HEK293 (cell line): ENCODE data around the gene TAF1B.

ENCODE experiments used
- CTCF ChIA-PET: fragments of 350-600 bp; formaldehyde crosslinking; extraction: SDS; loops from one replicate; lab custom pipeline; 2021; ENCODE audit warnings: antibody characterized with exemption; lab: Yijun Ruan, JAX
- POLR2A ChIA-PET: fragments of 300-600 bp; formaldehyde crosslinking; extraction: SDS; loops from one replicate; lab custom pipeline; 2020; ENCODE audit warnings: antibody characterized with exemption, inconsistent platforms; lab: Yijun Ruan, JAX
- H3K27ac ChIP-seq: fragments of 200-500 bp; sonication (Bioruptor generic); 2 replicates; pipeline ENCODE4 v1.5.1; 2014; ENCODE audit warnings: low read depth, low read length, control low read depth, inconsistent platforms; ENCODE audit errors: extremely low read depth
- H3K36me3 ChIP-seq, 2 experiments: fragments of 200-500 bp in 1 of 2; sonication (Bioruptor generic) in 1 of 2; 1 replicate in 1 of 2; 2 replicates in 1 of 2; pipeline ENCODE4 v1.5.1; 2014 to 2017; ENCODE audit warnings: inconsistent platforms in 2 of 2, low read length in 2 of 2; ENCODE audit not compliant: control insufficient read depth in 2 of 2, insufficient read depth in 1 of 2
- H3K4me1 ChIP-seq: fragments of 200-500 bp; sonication (Bioruptor generic); 2 replicates; pipeline ENCODE4 v1.5.1; 2014; ENCODE audit warnings: mild to moderate bottlenecking, low read length, inconsistent platforms; ENCODE audit not compliant: control insufficient read depth, insufficient read depth
- H3K4me3 ChIP-seq: 2 replicates; pipeline ENCODE4 v1.5.1; 2011; ENCODE audit warnings: low read depth, mild to moderate bottlenecking, control low read depth, low read length, moderate library complexity
- H3K9me3 ChIP-seq: fragments of 200-500 bp; sonication (Bioruptor generic); 2 replicates; pipeline ENCODE4 v1.5.1; 2014; ENCODE audit warnings: low read depth, low read length, inconsistent platforms; ENCODE audit not compliant: control insufficient read depth, insufficient read depth
- GLI4 ChIP-seq: fragments of 450-650 bp; formaldehyde crosslinking; IDR thresholded peaks from 2 replicates; pipeline ENCODE4 v1.5.1; 2016; ENCODE audit warnings: missing biosample characterization, missing genetic modification characterization
- KLF7 ChIP-seq: fragments of 450-650 bp; formaldehyde crosslinking; IDR thresholded peaks from 2 replicates; pipeline ENCODE4 v1.5.1; 2016; ENCODE audit warnings: missing biosample characterization, missing genetic modification characterization, borderline replicate concordance
- KLF8 ChIP-seq: fragments of 450-650 bp; formaldehyde crosslinking; IDR thresholded peaks from 2 replicates; pipeline ENCODE4 v1.5.1; 2016; ENCODE audit warnings: missing biosample characterization, missing genetic modification characterization
- MYNN ChIP-seq: fragments of 450-650 bp; formaldehyde crosslinking; IDR thresholded peaks from 2 replicates; pipeline ENCODE4 v1.5.1; 2016; ENCODE audit warnings: missing biosample characterization, missing genetic modification characterization, borderline replicate concordance
- PRDM6 ChIP-seq: fragments of 450-650 bp; formaldehyde crosslinking; IDR thresholded peaks from 2 replicates; pipeline ENCODE4 v1.5.1; 2017; ENCODE audit warnings: missing biosample characterization, missing genetic modification characterization
- SALL2 ChIP-seq: fragments of 450-650 bp; formaldehyde crosslinking; IDR thresholded peaks from 2 replicates; pipeline ENCODE4 v1.5.0; 2017; ENCODE audit warnings: missing biosample characterization, mild to moderate bottlenecking, missing genetic modification characterization, borderline replicate concordance
- SP3 ChIP-seq: fragments of 450-650 bp; formaldehyde crosslinking; IDR thresholded peaks from 2 replicates; pipeline ENCODE4 v1.5.1; 2016; ENCODE audit warnings: missing biosample characterization, missing genetic modification characterization
- SP7 ChIP-seq: fragments of 450-650 bp; formaldehyde crosslinking; IDR thresholded peaks from 2 replicates; pipeline ENCODE4 v1.5.1; 2016; ENCODE audit warnings: missing biosample characterization, missing genetic modification characterization
- ZBTB49 ChIP-seq: fragments of 450-650 bp; formaldehyde crosslinking; IDR thresholded peaks from 2 replicates; pipeline ENCODE4 v1.5.1; 2016; ENCODE audit warnings: missing biosample characterization, missing genetic modification characterization, low read depth
- ZFP41 ChIP-seq: fragments of 450-650 bp; formaldehyde crosslinking; IDR thresholded peaks from 2 replicates; pipeline ENCODE4 v1.5.1; 2016; ENCODE audit warnings: missing biosample characterization, missing genetic modification characterization, borderline replicate concordance
- ZFP69B ChIP-seq: fragments of 450-650 bp; formaldehyde crosslinking; IDR thresholded peaks from 2 replicates; pipeline ENCODE4 v1.5.1; 2016; ENCODE audit warnings: missing biosample characterization, missing genetic modification characterization
- ZIC2 ChIP-seq: fragments of 450-650 bp; formaldehyde crosslinking; IDR thresholded peaks from 2 replicates; pipeline ENCODE4 v1.5.1; 2016; ENCODE audit warnings: missing biosample characterization, missing genetic modification characterization
- ZNF121 ChIP-seq: fragments of 450-650 bp; formaldehyde crosslinking; IDR thresholded peaks from 2 replicates; pipeline ENCODE4 v1.5.1; 2016; ENCODE audit warnings: missing biosample characterization, missing genetic modification characterization
- ZNF184 ChIP-seq: fragments of 450-650 bp; IDR thresholded peaks from 2 replicates; pipeline ENCODE4 v1.5.1; 2018; ENCODE audit warnings: missing biosample characterization, mild to moderate bottlenecking, missing genetic modification characterization
- ZNF2 ChIP-seq: fragments of 450-650 bp; formaldehyde crosslinking; IDR thresholded peaks from 2 replicates; pipeline ENCODE4 v1.5.1; 2016; ENCODE audit warnings: missing biosample characterization, missing genetic modification characterization
- ZNF24 ChIP-seq: fragments of 450-650 bp; formaldehyde crosslinking; IDR thresholded peaks from 2 replicates; pipeline ENCODE4 v1.5.1; 2016; ENCODE audit warnings: missing biosample characterization, missing genetic modification characterization
- ZNF274 ChIP-seq, 2 experiments: fragments of 200-500 bp in 1 of 2; fragments of 450-650 bp in 1 of 2; sonication (Bioruptor generic) in 1 of 2; formaldehyde crosslinking in 1 of 2; IDR thresholded peaks; 2 replicates each; pipeline versions ENCODE4 v1.5.1 to v1.6.1; 2014 to 2016; ENCODE audit warnings: borderline replicate concordance in 1 of 2, inconsistent platforms in 1 of 2, low read length in 1 of 2, missing biosample characterization in 1 of 2, missing genetic modification characterization in 1 of 2
- ZNF366 ChIP-seq: fragments of 450-650 bp; formaldehyde crosslinking; conservative IDR thresholded peaks from 2 replicates; pipeline ENCODE4 v1.5.1; 2016; ENCODE audit warnings: missing biosample characterization, missing genetic modification characterization
- ZNF433 ChIP-seq: fragments of 450-650 bp; formaldehyde crosslinking; IDR thresholded peaks from 2 replicates; pipeline ENCODE4 v1.5.1; 2016; ENCODE audit warnings: missing biosample characterization, missing genetic modification characterization, low read depth
- ZNF548 ChIP-seq: fragments of 450-650 bp; formaldehyde crosslinking; IDR thresholded peaks from 2 replicates; pipeline ENCODE4 v1.5.1; 2016; ENCODE audit warnings: missing biosample characterization, missing genetic modification characterization
- ZNF580 ChIP-seq: fragments of 450-650 bp; formaldehyde crosslinking; IDR thresholded peaks from 2 replicates; pipeline ENCODE4 v1.5.1; 2016; ENCODE audit warnings: missing biosample characterization, missing genetic modification characterization
- ZNF585B ChIP-seq: fragments of 450-650 bp; formaldehyde crosslinking; IDR thresholded peaks from 2 replicates; pipeline ENCODE4 v1.5.1; 2016; ENCODE audit warnings: missing biosample characterization, missing genetic modification characterization
- ZNF600 ChIP-seq: fragments of 450-650 bp; formaldehyde crosslinking; IDR thresholded peaks from 2 replicates; pipeline ENCODE4 v1.5.1; 2016; ENCODE audit warnings: missing biosample characterization, missing genetic modification characterization
- ZNF610 ChIP-seq: fragments of 450-650 bp; formaldehyde crosslinking; IDR thresholded peaks from 2 replicates; pipeline ENCODE4 v1.5.1; 2016; ENCODE audit warnings: missing biosample characterization, missing genetic modification characterization, borderline replicate concordance
- ZNF645 ChIP-seq: fragments of 450-650 bp; formaldehyde crosslinking; IDR thresholded peaks from 2 replicates; pipeline ENCODE4; 2016; ENCODE audit warnings: missing biosample characterization, missing genetic modification characterization
- TF ChIP-seq, protein P1 (sequence below): fragments of 450-650 bp; formaldehyde crosslinking; optimal IDR thresholded peaks from 2 replicates; pipeline ENCODE3; 2016; ENCODE audit warnings: missing biosample characterization, mild to moderate bottlenecking, missing genetic modification characterization

The TAF1B gene

DNA sequence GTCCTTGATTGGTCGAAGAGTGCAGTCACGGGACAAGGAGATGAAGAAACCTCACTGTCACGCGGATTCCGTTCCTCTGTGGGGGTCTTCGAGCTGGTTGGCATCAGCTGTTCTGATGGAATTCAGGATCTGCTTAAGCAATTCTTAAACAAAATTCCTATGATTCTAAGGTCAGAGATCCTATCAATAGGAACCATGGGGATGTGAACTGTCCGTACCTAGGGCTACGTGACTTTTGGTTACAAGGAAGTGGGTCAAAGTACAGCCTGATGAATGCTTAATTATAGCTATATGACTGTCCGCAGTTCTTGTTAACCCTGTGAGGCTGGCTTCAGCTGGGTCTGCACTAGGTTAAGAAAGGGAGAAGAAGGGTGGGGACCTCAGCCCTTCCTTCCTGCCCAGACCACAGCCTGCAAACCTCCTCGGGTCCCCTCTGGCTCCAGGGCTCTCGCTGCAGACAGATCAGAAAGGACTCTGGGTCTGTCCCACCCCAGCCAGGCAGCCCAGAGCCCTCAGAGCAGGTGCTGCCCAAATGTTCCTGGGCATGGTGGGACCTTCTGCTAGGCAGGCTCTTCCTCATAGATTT lies 44.2 kb upstream of the TAF1B start:
- TF ChIP-seq MYNN (tag by site-specific recombination) (no peak), ZNF433 (tag by site-specific recombination) (no peak), ZNF585B (tag by site-specific recombination) (no peak), ZNF645 (tag by site-specific recombination) (no peak), KLF7 (tag by site-specific recombination) (no peak), ZNF610 (no peak), PRDM6 (tag by site-specific recombination) (no peak), ZNF121 (no peak), ZBTB49 (no peak), ZNF184 (tag by site-specific recombination) (no peak), SALL2 (tag by site-specific recombination) (no peak)
- TF ChIP-seq, all 188 proteins: peak for 0
- H3K4me1 ChIP-seq = peaks cover 3% of the 10 kb centered on the region; the same call in 1 of the 2 replicates

GRCh38 chr2:9799729-9800632 lies 43.3 kb upstream of the TAF1B start:
- CTCF ChIA-PET = interaction anchor here (0.5 to 7.8 kb wide), 55 partner anchors 9 to 670 kb away, joined by 3 to 90 read pairs (median 4); partner anchors contain the start of gene TAF1B
- no peak overlapping the region for H3K27ac ChIP-seq
- peaks cover 3% of the 10 kb centered on the region; the same call in 1 of the 2 replicates for H3K4me1 ChIP-seq
- TF ChIP-seq, protein P1, sequence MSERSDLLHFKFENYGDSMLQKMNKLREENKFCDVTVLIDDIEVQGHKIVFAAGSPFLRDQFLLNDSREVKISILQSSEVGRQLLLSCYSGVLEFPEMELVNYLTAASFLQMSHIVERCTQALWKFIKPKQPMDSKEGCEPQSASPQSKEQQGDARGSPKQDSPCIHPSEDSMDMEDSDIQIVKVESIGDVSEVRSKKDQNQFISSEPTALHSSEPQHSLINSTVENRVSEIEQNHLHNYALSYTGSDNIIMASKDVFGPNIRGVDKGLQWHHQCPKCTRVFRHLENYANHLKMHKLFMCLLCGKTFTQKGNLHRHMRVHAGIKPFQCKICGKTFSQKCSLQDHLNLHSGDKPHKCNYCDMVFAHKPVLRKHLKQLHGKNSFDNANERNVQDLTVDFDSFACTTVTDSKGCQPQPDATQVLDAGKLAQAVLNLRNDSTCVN (tag by site-specific recombination) = peak; percentile 12
- TF ChIP-seq ZNF24 = peak; percentile 96
- TF ChIP-seq ZNF600 (tag by site-specific recombination) = 0 out of 2 replicates have a peak, but pooled peaks have one; percentile 20
- no peak for TF ChIP-seq ZNF274 (IDR thresholded peaks at IDR 0.05; ENCODE audit: low read length)
- TF ChIP-seq ZNF274 (tag by site-specific recombination; IDR thresholded peaks at IDR 0.05; ENCODE audit: borderline replicate concordance) = no peak
- no peak for TF ChIP-seq ZNF366 (tag by site-specific recombination)
- TF ChIP-seq ZNF580 (tag by site-specific recombination) = no peak
- no peak for TF ChIP-seq GLI4 (tag by site-specific recombination)
- peak; percentile 85 for TF ChIP-seq ZFP69B (tag by site-specific recombination)
- peak; percentile 85 for TF ChIP-seq ZNF2 (tag by site-specific recombination)
- peak; percentile 37 for TF ChIP-seq ZIC2 (tag by site-specific recombination)
- no peak for TF ChIP-seq ZNF548 (tag by site-specific recombination)
- TF ChIP-seq ZNF121 = no peak
- TF ChIP-seq ZFP41 (tag by site-specific recombination) = no peak
- TF ChIP-seq SP3 (tag by site-specific recombination) = 0 out of 2 replicates have a peak, but pooled peaks have one; percentile 13
- TF ChIP-seq KLF8 = 0 out of 2 replicates have a peak, but pooled peaks have one; percentile 36
- 0 out of 2 replicates have a peak, but pooled peaks have one; percentile 16 for TF ChIP-seq SP7 (tag by site-specific recombination)

More for the DNA sequence above, 44.2 kb upstream of the TAF1B start:
- Histone ChIP-seq H3K36me3 (no peaks in the 10 kb centered on the region), H3K27ac (no peak overlapping the region), H3K9me3 (no peaks in the 10 kb centered on the region), H3K4me3 (no peak overlapping the region)
- ChIA-PET CTCF (interaction anchor here (0.5 to 7.8 kb wide), 38 partner anchors 9 to 669 kb away, joined by 3 to 90 read pairs (median 4); partner anchors contain the start of gene TAF1B), POLR2A (interaction anchor here (1.4 kb wide), 1 partner anchor 45 kb away, joined by 5 read pairs; the partner anchor contains the start of gene TAF1B)

More at GRCh38 chr2:9799729-9800632, 43.3 kb upstream of the TAF1B start:
- Histone ChIP-seq H3K9me3 (no peaks in the 10 kb centered on the region), H3K4me3 (no peak overlapping the region), H3K36me3 (no peaks in the 10 kb centered on the region)
- POLR2A ChIA-PET = interaction anchor here (1.4 to 2.3 kb wide), 3 partner anchors 43 to 169 kb away, joined by 5 to 18 read pairs (median 5); partner anchors contain the start of genes TAF1B and YWHAQ
